Kidney (tissue), 14 donors: ENCODE data around the gene FBXO24. TPM values are rescaled to one million over a fixed set of nuclear protein-coding genes. Genes with fewer than 3 reads are reported as not detected.

Experiments used
- DNase-seq, 5 donors: peaks; one replicate each; pipeline ENCODE4 v3.0.0-alpha.2; 2013 to 2020
- FAIRE-seq: peaks from 2 replicates; lab custom pipeline; 2012; peaks lifted over from hg19 to GRCh38; lab: Jason Lieb, UNC
- H3K27ac ChIP-seq, 2 donors: one replicate each; pipeline ENCODE4 v1.7.0; 2013; ENCODE audit warnings: low read depth in 2 of 2, low read length in 2 of 2, inconsistent platforms in 1 of 2
- H3K27me3 ChIP-seq: one replicate; pipeline ENCODE4 v1.7.1; 2013; ENCODE audit warnings: low read length, inconsistent platforms; ENCODE audit not compliant: control insufficient read depth, insufficient read depth
- H3K36me3 ChIP-seq, 3 donors: one replicate each; pipeline versions ENCODE4 v1.7.0 to v1.7.1; 2013; ENCODE audit warnings: low read length in 3 of 3, control low read depth in 1 of 3, inconsistent platforms in 1 of 3; ENCODE audit not compliant: insufficient read depth in 3 of 3, control insufficient read depth in 2 of 3
- H3K4me1 ChIP-seq, 3 donors: one replicate each; pipeline versions ENCODE4 v1.7.0 to v1.7.1; 2013; ENCODE audit warnings: low read length in 3 of 3, inconsistent platforms in 1 of 3, low read depth in 1 of 3; ENCODE audit not compliant: control insufficient read depth in 2 of 3, insufficient read depth in 2 of 3
- H3K4me3 ChIP-seq, 3 donors: one replicate each; pipeline versions ENCODE4 v1.7.0 to v1.8.1; 2013; ENCODE audit warnings: low read length in 3 of 3, control low read depth in 1 of 3, inconsistent platforms in 1 of 3
- H3K9ac ChIP-seq, 3 donors: one replicate each; pipeline versions ENCODE4 v1.7.0 to v1.7.1; 2013; ENCODE audit warnings: low read length in 3 of 3, control low read depth in 1 of 3, inconsistent platforms in 1 of 3
- H3K9me3 ChIP-seq, 3 donors: one replicate each; pipeline versions ENCODE4 v1.7.0 to v1.7.1; 2013; ENCODE audit warnings: low read length in 3 of 3, control low read depth in 1 of 3, inconsistent platforms in 1 of 3; ENCODE audit not compliant: control insufficient read depth in 2 of 3, insufficient read depth in 1 of 3
- intact Hi-C: fragments of 100-400 bp; cut with DNase I; formaldehyde crosslinking; loops from one replicate; pipeline ENCODE4 v1.11.1; 2022
- polyA plus RNA-seq: library from polyadenylated mRNA; stranded (reverse); fragments of 350-450 nt; fragmentation: Illumina TruSeq; extraction: RNeasy Lipid Tissue Mini Kit (QIAGEN cat#74804); gene quantifications from one replicate; pipeline ENCODE4 v1.2.3, GENCODE V29; 2014; ENCODE audit warnings: low read depth, low replicate concordance; ENCODE audit not compliant: insufficient read depth
- total RNA-seq: library from RNA; stranded (reverse); fragmentation: NEBNext Ultra II Directional; extraction: Animal tissue kit (Norgen Biotek cat#: 25700); gene quantifications from one replicate; pipeline ENCODE4 v1.2.1, GENCODE V29; 2021
- TF ChIP-seq, protein P1 (sequence below): IDR thresholded peaks from 3 replicates; pipeline ENCODE4 v1.5.1; 2012; ENCODE audit warnings: mild to moderate bottlenecking, moderate library complexity, borderline replicate concordance; ENCODE audit not compliant: insufficient read depth; ENCODE audit errors: extremely low read depth
- donor health status: control.
- donor health status: control.
- donor health status: control.
- donor health status: control.
- donor health status: control.
- donor health status: DM: yes; HTN: yes; CAD: no.
- donor health status: Normal renal cell carcinoma (clear cell type).

FBXO24 gene
- total and polyA plus RNA-seq, 2 donors from 2014 or later: 0.60 to 0.95 TPM

DNA sequence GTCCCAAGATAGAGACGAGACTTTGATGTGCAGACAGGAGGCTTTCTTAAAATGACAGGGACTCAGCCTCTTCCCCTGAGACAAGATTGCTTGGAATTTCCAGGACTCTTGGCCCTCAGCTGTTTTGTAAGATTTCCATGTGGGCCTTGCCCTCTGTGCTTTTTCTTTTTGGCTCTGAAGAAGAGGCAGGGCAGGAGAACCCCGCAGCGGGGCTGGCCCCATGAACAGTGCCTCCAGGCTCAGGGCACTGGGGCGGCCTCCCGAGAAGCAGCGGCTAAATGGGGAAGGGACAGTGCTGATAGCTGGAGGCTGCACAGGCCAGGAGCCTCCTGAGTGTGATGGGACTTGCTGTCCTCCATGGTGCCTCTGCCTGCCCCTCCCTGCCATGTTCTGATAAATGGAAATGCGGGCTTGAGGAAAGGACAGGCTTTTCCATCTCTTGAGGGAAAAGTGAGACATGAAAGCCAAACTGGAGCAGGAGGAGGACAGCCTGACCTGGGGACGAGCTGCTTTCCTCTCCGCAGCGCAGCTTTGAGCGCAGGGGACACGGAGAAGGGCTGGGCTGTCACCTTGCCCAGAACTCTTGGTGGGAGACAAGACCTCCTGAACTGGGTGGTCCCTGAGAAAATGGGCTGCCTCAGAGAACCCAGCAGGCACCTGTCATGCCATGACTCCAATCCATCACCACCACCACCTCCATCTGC is 24.5 kb upstream of the FBXO24 start:
- Histone ChIP-seq H3K9me3 (no peaks in the 10 kb centered on the region), H3K36me3 (peaks cover 0 to 7% (median 6%) of the 10 kb centered on the region in 3 donors), H3K4me3 (no peak overlapping the region), H3K4me1 (no peaks in the 10 kb centered on the region), H3K27ac (no peak overlapping the region), H3K27me3 (no peaks in the 10 kb centered on the region), H3K9ac (no peak overlapping the region)
- intact Hi-C loops: no loop called here
- FAIRE-seq (no peak), DNase-seq (no peak)
- TF ChIP-seq, protein P1, sequence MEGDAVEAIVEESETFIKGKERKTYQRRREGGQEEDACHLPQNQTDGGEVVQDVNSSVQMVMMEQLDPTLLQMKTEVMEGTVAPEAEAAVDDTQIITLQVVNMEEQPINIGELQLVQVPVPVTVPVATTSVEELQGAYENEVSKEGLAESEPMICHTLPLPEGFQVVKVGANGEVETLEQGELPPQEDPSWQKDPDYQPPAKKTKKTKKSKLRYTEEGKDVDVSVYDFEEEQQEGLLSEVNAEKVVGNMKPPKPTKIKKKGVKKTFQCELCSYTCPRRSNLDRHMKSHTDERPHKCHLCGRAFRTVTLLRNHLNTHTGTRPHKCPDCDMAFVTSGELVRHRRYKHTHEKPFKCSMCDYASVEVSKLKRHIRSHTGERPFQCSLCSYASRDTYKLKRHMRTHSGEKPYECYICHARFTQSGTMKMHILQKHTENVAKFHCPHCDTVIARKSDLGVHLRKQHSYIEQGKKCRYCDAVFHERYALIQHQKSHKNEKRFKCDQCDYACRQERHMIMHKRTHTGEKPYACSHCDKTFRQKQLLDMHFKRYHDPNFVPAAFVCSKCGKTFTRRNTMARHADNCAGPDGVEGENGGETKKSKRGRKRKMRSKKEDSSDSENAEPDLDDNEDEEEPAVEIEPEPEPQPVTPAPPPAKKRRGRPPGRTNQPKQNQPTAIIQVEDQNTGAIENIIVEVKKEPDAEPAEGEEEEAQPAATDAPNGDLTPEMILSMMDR: no peak

DNA sequence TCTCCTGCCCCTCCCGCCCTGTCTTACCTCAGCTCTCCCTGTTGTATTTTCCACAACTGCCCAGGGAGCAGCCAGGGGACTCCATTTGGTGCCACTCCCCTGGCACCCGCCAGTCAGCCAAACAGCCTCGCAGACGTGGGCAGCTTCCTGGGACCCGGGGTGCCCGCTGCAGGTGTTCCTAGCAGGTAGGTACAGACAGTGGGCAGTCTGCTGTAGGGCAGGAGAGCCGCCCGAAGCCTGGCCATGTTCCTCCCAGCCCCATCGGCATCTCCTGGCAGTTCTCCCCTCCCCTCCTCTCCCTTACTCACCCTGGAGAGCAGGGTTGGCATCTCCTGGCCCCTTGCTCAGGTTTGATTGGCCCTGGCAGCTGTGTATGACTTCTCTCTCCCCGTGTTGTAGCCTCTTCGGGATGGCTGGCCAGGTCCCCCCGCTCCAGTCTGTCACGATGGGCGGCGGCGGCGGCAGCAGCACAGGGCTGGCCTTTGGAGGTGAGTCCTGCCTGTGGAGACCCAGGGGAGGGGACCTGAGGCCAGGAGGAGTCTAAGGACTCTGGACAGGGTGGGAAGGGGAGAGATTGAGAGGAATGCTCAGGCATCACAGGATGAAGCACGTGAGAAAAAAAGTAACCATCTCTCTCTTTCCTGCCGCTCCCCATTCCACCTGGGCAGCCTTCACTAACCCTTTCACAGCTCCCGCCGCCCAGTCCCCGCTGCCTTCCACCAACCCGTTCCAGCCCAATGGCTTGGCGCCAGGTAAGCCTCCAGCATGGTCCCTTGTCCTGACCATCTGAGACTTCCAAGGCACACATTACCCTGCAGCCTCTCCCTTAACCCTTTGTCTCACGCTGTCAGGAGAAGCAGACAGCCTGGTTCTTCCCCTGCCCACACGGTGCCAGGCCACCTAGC is 23.7 kb upstream of the FBXO24 start:
- peaks cover 0 to 6% (median 6%) of the 10 kb centered on the region in 3 donors for H3K36me3 ChIP-seq
- no peak overlapping the region for H3K4me3 ChIP-seq
- TF ChIP-seq, protein P1: no peak
- H3K27me3 ChIP-seq: no peaks in the 10 kb centered on the region
- H3K27ac ChIP-seq: no peak overlapping the region
- H3K9me3 ChIP-seq: no peaks in the 10 kb centered on the region
- intact Hi-C loops: no loop called here
- no peak for FAIRE-seq
- H3K4me1 ChIP-seq: no peaks in the 10 kb centered on the region
- H3K9ac ChIP-seq: no peak overlapping the region
- peak in 1 of 5 donors; percentile 66 for DNase-seq

- no peak for FAIRE-seq
- Histone ChIP-seq H3K36me3 (peaks cover 0 to 6% (median 6%) of the 10 kb centered on the region in 3 donors), H3K27ac (no peak overlapping the region), H3K9me3 (no peaks in the 10 kb centered on the region), H3K9ac (no peak overlapping the region), H3K4me1 (no peaks in the 10 kb centered on the region), H3K4me3 (no peak overlapping the region), H3K27me3 (no peaks in the 10 kb centered on the region)
- no peak for DNase-seq
- intact Hi-C loops: no loop called here
- TF ChIP-seq, protein P1: no peak
Observed at GRCh38 chr7:100563100-100563564, 23.0 kb upstream of the FBXO24 start.
